Superior temporal gyrus (tissue), 1 donor: Measurements from ENCODE around the gene BCAT1.
"Not testable (repeated sequence)": the region's sequence is repeated elsewhere in the genome, so short reads cannot be mapped to it uniquely, and the experiment has no call there.

Experiments
- DNase-seq: peaks from one replicate; pipeline ENCODE4 v3.0.0-alpha.2; 2016; ENCODE audit errors: extremely low spot score

Gene BCAT1

GRCh38 chr12:24899503-24900075, 49.3 kb downstream of the BCAT1 start:
- no peak for DNase-seq

GRCh38 chr12:24898606-24899005, 50.3 kb downstream of the BCAT1 start:
- DNase-seq: no peak

GRCh38 chr12:24898185-24898584, 50.7 kb downstream of the BCAT1 start:
- no peak for DNase-seq

- DNase-seq: no peak
Measured at GRCh38 chr12:24896171-24896570, 52.7 kb downstream of the BCAT1 start.

GRCh38 chr12:24895612-24896011, 53.3 kb downstream of the BCAT1 start:
- DNase-seq: no peak

GRCh38 chr12:24894879-24895278, 54.0 kb downstream of the BCAT1 start:
- no peak for DNase-seq

- no peak for DNase-seq
Measured at GRCh38 chr12:24890048-24890803, 58.7 kb downstream of the BCAT1 start.

- DNase-seq: no peak
Measured at GRCh38 chr12:24889411-24889810, 59.5 kb downstream of the BCAT1 start.

- DNase-seq: no peak
Measured at GRCh38 chr12:24888813-24889212, 60.1 kb downstream of the BCAT1 start.

- no peak for DNase-seq
Measured at GRCh38 chr12:24884911-24885310, 64.0 kb downstream of the BCAT1 start.

- no peak for DNase-seq
Measured at GRCh38 chr12:24881724-24882371, 67.1 kb downstream of the BCAT1 start.

- no peak for DNase-seq
Measured at GRCh38 chr12:24881227-24881626, 67.7 kb downstream of the BCAT1 start.

- no peak for DNase-seq
Measured at GRCh38 chr12:24880732-24881131, 68.2 kb downstream of the BCAT1 start.

- no peak for DNase-seq
Measured at GRCh38 chr12:24879644-24880043, 69.3 kb downstream of the BCAT1 start.

- DNase-seq: no peak
Measured at GRCh38 chr12:24875014-24875413, 73.9 kb downstream of the BCAT1 start.

- DNase-seq: no peak
Measured at GRCh38 chr12:24872211-24872610, 76.7 kb downstream of the BCAT1 start.

GRCh38 chr12:24866139-24866538, 82.8 kb downstream of the BCAT1 start:
- not testable (repeated sequence) for DNase-seq

- DNase-seq: no peak
Measured at GRCh38 chr12:24864796-24865125, 84.1 kb downstream of the BCAT1 start.

GRCh38 chr12:24861766-24862540, 86.9 kb downstream of the BCAT1 start:
- no peak for DNase-seq

GRCh38 chr12:24860546-24860945, 88.4 kb downstream of the BCAT1 start:
- DNase-seq: no peak

GRCh38 chr12:24856541-24856940, 92.4 kb downstream of the BCAT1 start:
- DNase-seq: no peak

- DNase-seq: no peak
Measured at GRCh38 chr12:24854908-24855307, 94.0 kb downstream of the BCAT1 start.
